ENCODE measurements around the gene IGFL4. TPM values are rescaled to one million over a fixed set of nuclear protein-coding genes. Genes with fewer than 3 reads are reported as not detected.

IGFL4 gene
- total RNA-seq, 1 donor from 2014 or later = not detected

DNA sequence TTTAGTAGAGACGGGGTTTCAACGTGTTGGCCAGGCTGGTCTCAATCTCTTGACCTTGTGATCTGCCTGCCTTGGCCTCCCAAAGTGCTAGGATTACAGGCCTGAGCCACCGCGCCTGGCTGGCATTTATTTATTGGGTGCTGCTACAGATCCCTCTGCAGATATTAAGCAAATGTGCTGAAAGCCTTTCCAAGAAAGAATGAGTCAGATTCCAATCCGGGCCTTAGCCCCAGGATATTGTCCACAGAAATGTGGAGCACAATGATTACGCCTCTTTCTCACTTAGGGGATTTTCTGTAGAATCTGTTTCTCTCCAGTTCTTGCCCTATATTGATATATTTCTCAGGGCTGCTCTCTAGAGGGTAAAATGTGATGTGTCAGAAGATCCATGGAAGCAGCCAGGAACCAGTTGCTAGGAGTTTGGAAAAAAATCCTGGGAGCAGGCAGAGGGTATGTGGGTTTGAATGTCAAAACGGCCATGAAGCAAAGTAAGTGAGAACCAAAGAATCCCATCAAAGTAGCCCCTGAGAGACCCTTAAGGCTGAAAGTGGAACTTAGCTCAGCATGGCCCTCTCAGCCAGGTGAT lies 24.8 kb upstream of the IGFL4 start:
- intact Hi-C loops (cut with micrococcal nuclease) = no loop called here

DNA sequence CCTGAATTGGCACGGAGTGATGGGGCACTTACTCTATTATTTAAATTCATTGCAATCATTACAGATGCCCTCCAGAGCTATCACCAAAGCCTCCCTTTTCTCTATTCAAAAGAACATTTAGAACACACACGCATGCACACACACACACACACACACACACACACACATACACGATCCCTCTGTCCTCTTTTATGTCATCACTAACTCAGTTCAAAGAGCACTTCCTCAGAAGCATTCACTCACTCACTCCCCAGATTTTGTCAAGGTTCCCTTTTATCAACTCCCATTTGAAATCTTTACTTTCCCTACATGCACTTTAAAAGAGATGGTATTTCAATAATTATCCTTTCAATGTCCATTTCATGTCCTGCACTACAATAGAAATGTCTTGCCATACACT lies 22.4 kb upstream of the IGFL4 start:
- intact Hi-C loops (cut with micrococcal nuclease) = no loop called here

DNA sequence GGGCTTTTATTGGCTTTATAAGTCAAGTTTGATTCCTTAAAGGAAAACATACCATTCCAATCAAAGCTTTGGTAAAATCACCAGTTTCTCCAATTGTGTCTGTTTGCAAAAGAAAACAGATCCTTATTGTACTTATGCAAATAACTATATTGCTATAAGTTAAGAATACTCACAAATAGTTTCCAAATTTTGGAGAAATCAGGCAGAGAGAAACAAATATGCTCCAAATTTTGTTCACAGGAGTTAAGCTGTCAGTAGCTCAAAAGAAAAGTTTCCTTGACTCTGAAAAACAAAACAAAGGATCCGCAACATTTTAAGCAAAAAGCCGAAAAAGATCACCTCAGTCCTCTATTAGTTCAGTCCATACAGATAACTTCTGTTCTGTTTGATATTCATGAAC lies 19.2 kb upstream of the IGFL4 start:
- intact Hi-C loops (cut with micrococcal nuclease) = no loop called here

DNA sequence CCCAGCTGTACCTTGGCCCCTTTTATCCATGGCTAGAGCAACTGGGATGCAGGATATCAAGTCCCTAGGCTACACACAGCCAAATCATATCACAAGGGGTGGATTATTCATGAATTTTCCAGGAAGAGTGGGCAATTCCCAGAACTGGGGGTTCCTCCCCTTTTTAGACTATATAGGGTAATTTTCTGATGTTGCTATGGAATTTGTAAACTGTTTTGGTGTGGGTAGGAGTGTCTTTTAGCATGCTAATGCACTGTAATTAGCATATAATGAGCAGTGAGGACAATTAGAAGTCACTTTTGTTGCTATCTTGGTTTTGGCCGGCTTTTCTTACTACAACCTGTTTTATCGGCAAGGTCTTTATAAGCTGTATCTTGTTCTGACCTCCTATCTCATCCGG lies 18.0 kb upstream of the IGFL4 start:
- intact Hi-C loops (cut with micrococcal nuclease) = no loop called here

DNA sequence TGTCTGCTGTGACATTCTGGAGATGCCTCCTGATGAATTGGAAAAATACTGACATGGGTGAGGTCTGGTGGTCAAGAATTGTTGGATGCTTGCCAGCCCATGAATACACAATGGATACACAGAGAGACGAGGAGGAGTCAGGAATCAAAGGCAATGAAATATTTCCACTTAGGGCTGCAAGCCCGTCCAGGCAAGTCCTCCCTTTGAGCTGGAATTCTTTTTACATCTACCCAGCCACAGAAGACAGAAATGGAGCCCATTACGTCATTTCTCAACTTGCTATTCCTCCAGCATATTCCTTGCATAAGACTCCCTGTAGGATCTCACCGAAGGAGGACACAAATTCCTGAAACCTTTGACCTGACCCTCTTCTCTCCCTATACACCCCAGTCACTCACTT lies 15.7 kb upstream of the IGFL4 start:
- intact Hi-C loops (cut with micrococcal nuclease) = no loop called here

DNA sequence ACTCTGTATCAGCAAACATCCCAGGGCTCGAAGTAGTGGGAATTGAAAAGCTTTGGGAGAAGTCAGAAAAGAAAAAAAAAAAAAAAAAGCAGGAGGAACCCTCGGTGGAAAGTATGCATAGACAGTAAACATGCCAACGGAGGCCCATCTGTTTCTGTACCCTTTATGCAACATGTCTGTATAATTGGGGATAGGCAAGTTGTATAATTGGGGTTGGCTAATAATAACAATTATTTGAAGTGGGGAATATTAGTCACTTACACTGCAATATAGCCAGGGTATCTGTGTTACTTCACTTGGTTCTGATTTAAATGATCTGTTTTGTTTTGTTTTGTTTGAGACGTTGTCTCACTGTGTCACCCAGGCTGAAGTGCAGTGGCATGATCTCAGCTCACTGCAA lies 12.1 kb upstream of the IGFL4 start:
- intact Hi-C loops (cut with micrococcal nuclease) = no loop called here

DNA sequence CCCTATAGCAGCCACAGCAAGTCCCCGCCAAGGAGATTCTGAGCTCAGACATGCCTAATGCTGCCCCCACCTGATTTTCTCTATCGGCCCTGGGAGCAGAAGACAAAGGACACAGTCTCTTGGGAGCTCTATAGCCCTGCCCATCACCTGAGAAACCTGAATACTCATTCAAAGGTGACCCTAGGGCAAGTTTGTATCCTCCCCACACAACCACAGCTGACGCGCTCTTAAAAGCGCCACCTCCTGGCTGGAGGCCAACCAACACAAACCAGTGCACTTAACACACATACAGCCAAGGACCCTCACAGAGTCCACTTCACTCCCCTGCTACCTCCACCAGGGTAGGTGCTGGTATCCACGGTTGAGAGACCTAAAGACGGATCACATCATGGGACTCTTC lies 8.8 kb upstream of the IGFL4 start:
- intact Hi-C loops (cut with micrococcal nuclease) = no loop called here

DNA sequence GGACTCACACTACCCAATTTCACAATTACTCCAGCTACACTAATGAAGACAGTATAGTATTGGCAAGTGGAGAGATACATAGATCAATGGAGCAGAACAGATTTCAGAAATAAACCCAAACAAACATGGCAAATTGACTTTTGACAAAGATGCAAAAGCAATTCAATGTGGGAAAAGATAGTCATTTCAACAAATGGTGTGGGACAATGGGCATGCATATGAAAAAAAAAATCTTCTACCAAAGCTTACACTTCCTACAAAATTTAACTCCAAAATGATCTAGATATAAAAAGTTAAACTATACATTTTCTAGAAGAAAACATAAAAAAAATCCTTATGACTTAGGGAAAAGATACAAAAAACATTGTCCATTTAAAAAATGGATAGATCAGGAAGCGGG lies 2.7 kb upstream of the IGFL4 start:
- intact Hi-C loops (cut with micrococcal nuclease) = no loop called here

DNA sequence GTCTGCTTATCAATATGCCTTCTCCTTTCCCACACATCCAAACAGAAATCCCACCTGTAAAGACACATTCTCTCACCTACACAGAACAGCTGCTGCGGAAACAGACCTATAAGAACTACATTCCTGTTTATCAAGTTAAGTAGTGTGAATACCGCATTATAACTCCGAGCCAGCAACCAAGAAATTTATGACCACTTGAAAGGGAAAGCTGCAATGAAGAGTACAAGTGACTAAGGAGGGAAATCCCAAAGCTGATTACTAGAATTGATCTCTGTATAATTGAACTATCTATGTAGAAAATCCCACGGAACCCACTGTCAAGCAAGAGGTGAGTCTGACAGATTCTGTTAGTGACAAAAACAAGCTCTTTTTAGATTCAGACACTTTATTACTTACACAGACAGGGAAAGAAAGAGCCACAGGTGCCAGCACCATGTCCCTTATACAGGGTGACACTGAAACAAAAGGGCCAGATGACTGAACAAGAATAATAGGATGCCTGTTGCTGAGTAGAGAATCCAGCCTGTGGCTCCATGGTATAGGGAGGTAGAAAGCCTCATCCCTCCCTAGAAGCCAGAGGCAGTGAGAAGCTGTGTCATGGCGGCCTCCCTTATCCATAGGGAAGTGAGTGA lies 1.6 kb upstream of the IGFL4 start:
- intact Hi-C loops (cut with micrococcal nuclease) = no loop called here

DNA sequence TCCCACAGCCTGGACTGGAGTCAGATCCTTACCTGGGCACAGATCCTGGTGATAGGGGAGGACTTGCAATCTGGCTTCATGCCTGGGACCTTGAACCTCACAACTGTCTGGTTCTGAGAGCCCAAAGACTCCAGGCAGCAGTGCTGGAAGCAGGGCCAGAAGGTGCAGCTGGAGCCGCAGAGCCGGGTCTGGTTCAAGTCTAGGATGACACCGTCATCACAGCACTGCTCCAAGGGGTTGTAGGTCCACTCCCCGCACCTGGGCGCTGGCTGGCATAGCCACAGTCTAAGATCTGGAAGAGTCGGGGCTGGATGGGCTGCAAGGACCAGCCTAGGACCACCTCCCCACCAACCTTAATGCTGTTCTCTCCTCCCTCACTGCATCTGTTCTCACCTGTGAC lies 677 bp downstream of the IGFL4 start:
- intact Hi-C loops (cut with micrococcal nuclease) = no loop called here

DNA sequence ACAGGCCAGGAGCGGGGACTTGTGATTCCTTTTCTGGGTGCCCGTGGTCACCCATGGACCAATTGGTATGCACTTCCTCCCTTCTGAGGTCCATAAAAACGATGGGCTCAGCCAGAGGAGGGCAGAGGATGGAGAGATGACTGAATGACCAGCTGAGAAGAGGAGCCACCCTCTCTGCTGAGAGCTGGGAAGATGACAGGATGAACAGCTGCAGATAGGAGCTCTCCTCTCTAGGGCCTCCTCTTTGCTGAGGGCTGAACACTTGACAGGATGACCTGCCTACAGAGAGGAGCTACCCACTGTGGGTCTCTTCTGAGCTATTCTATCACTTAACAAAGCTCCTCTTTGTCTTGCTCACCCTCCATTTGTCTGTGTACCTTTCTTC lies 4.1 kb downstream of the IGFL4 start:
- intact Hi-C loops (cut with micrococcal nuclease) = no loop called here

DNA sequence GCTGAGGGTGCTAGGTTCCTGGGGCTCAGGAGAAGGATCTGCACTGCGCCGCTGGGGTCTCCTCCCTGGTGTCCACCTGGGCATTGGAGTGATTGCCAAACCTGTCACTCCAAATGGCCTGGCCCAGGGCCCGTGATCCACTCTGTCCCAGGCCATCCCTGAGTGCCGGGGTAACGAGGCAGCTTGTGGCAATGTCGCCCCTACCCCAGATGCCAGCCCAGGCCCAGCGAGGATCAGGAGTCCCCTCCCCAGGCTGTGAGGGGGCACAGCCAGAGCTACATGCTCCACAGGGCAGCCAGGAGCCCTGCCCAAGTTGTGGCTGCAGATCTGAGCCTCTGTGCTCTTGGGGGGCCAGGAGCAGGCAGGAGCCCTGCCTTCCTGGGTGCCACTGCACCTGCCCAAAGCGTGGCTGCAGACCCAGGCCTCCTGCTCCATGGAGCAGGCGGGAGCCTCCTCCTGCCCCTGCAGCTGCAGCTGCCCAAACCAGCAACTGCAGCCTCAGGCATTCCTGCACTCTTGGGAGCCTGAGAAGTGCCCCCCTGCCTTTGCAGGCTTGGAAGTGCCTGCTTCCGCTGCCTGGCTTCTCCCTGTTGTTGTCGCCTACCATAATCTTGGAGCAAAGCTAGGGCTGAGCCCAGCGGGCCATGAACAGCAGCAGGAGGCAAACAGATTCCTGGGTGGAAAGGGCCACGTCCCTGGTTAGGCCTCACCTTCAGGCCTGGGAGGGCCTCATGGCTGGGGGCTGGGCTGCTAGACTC lies 4.6 kb downstream of the IGFL4 start:
- intact Hi-C loops (cut with micrococcal nuclease) = no loop called here

DNA sequence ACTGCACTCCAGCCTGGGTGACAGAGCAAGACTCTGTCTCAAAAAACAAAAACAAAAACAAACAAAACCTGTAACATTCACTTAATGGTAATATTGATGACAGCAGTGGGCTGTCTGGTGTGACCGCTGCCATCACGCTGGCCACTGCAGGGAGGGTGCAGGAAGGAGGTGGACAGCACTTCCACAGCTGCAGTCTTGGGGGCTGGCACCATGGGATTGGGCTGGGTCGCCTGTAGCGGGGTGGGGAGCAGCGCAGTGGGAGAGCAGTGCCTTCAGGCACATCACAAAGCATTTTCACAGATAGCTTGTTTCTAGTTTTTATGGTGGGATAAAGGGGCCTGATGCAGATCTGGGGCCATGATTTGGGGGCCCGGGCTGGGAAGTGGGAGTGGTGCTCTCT lies 5.3 kb downstream of the IGFL4 start:
- intact Hi-C loops (cut with micrococcal nuclease) = no loop called here

DNA sequence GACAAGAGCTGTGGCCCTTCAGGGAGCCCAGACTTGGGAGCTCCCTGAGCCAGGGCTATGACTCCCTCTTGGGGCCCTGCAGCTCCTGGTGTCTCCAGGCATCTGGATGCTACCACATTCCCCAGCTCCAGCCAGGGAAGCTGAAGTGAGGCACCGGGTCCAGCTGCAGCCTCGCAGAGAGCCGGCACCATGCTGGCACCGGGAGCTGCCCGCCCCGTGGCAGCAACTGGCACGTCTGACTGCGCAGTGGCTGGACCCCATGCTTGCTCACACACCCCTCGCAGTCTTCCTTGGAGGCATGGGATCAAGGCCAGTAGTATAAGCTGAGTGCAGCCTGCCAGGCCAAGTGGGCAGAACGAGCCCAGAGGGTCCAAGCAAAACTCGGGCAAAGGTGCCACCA lies 7.4 kb downstream of the IGFL4 start:
- intact Hi-C loops (cut with micrococcal nuclease) = no loop called here

DNA sequence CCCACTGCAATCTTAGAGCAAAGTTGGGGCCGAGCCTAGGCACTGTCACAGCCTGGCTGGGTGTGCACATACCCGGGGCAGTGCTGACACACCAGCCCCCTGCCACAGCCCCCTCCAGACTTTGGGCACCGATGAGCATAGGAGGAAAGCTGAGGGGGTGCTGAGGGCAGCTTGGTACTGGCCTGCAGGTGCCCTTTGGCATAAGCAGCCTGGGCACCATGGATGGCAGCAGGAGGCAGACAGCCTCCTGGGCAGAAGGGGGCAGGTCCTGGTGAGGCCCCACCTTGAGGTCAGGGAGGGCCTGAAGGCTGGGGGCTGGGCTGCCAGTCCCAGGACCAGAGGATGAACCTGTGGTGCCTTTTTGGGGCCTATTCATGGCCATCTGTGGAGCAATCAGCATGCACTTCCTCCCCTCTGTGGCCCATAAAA lies 8.2 kb downstream of the IGFL4 start:
- intact Hi-C loops (cut with micrococcal nuclease) = no loop called here

DNA sequence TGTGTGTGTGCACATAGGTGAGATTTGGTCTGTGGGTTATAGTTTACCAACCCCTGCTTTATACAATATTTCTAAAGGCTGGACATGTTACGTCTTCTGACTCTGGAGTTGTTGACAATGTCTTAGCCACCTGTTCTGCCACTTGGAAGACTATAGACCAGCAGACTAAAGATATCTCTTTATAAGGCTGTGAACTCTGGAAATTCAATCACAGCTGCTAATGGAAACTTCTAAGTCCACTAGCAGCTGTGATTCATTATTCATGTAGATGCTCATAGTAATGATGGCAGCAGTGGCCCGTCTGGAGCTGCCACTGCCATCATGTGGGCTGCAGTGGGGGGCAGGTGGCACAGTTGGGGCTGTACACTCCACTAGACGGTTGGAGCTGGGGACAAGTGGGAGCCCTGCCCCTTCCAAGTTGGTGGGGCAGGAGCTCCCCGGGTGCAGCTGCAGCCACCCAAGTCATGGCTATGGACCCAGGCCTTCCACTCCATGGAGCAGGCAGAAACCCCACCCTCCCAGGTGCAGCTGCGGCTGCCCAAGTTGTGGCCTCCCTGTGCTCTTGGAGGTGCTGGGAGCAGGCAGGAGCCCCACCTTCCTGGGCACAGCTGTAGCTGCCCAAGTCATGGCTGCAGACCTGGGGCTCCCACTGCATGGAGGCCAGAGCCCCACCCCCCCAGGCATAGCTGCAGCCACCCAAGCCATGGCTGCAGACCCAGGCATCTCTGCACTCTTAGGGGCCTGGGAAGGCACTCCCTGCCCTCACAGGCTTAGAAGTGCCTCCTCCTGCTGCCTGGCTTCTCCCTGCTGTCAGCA lies 8.8 kb downstream of the IGFL4 start:
- intact Hi-C loops (cut with micrococcal nuclease) = no loop called here

DNA sequence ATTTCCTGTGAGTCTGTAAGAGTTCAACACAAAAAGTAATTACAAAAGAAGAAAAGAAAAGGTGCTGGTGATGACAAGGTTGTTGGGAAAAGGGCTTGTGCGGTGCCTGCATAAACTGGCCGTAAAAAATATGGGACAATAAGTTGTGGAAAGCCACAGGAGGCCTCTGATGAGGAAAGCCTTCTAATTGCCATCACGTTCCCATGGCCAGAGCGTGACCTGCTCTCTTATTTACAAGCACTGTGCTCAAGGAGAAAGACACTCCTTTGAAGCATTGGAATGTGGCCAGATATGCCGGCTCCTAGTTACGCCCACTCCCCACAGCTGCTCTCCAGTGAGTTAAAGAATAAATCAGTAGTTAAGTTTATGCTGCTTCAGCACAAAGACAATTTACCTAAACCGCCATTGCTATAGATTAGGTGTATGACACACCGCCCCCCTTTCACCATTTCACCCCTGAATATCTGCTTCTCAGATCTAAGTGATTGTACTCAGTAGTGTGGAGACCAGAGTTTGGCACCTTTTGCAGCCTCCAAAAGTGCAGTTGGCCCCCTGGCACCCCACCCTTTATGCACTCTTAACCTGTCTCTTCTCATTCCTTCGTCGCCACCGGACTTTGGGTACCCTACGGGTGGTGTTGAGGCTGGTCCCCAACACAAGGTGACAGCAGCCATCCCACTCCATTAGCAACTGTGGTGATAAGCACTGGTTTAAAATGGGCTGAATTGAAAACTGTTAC lies 9.8 kb downstream of the IGFL4 start:
- intact Hi-C loops (cut with micrococcal nuclease) = no loop called here

DNA sequence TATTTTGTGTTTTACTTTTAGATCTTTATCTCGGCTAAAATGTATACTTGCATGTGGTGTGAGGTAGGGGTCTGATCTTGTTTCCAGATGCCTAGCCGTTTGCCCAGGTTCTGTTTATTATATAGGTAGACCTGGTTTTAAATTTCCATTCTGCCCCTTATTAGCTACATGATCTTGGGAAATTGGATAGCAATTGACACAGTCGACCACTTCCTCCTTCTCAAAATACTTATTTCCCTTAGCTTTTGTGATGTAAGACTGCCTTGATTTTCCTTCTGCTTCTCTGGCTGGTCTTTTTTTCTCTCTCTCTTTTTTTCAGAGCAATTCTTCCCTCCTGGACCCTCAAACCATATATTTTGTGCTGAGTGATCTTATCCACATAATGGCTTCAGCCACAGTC lies 15.0 kb downstream of the IGFL4 start:
- intact Hi-C loops (cut with micrococcal nuclease) = no loop called here

DNA sequence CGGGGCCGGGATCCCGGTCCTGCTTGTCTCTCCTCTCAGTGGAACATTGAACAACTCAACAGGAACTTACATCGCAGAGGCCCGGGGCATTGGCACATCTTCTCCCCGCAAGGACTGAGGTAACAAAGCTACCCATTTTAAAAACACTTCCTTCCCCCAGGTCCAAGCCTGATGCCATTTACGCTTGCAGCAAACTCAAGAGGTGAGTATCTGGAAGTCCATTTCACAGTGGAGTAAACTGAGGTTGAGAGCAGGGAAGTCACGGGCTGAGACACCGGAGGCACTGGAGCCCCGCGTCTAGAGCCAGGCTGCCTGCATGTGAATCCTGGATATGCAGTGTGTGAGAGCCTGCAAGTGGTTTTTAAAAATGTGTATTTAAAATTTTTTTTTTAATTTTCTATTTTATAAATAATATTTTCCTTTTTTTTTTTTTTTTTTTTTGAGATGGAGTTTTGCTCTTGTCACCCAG lies 17.5 kb downstream of the IGFL4 start:
- intact Hi-C loops (cut with micrococcal nuclease) = no loop called here

DNA sequence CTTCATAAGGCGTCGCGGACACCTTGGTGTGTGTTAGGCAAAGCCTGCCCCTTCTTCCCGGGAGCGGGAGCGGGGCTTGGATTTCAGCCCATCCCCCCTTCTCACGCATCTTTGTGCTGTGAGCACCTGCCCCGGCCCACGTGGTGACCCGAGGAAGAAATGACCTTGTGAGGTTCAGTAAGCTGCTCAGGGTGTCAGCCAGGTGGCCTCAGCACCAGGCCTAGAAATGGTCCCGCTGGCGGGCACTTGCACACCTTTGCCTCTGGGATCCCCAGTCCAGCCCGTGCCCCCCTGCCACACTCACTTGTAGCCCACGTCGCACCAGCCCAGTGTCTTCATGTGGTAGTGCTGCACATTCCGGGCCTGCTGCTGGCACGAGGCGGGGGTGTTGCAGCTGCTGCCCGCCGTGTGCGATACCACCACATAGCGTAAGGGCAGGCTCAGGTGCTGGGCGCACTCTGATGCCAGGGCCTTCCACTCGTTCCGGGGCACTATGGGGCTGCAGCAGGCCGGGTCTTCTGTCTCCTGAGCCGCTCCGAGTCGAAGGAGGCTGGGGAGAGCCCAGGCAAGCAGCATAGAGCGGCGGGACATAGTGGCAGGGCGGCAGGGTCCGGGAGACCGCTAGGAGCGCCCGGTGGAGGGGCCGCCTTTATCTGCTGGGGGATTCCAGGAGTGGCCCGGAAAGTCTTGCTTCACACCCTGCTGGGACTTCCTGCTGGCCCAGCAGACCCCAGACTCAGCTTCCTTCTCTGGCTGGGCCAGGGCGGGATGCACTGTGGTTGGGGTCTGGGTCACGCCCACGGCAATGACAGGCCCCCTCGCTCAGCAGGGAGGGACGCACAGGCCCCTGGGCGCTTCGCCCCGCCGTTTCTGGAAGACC lies 18.1 kb downstream of the IGFL4 start, which contains the start of gene PGLYRP1:
Gene PGLYRP1 (minus strand): TSS at position 623 of the 880 bp plus-strand sequence. CDS start 32 bp downstream, at position 591.
- intact Hi-C loops (cut with micrococcal nuclease) = no loop called here
